GM12801 (cell line): ENCODE results near the gene TBC1D2B.

Experiments used
- TF ChIP-seq, protein P1 (sequence below): IDR thresholded peaks from one replicate; pipeline ENCODE4 v1.5.1; 2011; ENCODE audit warnings: control low read depth; ENCODE audit not compliant: insufficient read length; ENCODE audit errors: extremely low read depth

Gene TBC1D2B

GRCh38 chr15:77983708-77984445 is 93.6 kb downstream of the TBC1D2B start:
- TF ChIP-seq, protein P1, sequence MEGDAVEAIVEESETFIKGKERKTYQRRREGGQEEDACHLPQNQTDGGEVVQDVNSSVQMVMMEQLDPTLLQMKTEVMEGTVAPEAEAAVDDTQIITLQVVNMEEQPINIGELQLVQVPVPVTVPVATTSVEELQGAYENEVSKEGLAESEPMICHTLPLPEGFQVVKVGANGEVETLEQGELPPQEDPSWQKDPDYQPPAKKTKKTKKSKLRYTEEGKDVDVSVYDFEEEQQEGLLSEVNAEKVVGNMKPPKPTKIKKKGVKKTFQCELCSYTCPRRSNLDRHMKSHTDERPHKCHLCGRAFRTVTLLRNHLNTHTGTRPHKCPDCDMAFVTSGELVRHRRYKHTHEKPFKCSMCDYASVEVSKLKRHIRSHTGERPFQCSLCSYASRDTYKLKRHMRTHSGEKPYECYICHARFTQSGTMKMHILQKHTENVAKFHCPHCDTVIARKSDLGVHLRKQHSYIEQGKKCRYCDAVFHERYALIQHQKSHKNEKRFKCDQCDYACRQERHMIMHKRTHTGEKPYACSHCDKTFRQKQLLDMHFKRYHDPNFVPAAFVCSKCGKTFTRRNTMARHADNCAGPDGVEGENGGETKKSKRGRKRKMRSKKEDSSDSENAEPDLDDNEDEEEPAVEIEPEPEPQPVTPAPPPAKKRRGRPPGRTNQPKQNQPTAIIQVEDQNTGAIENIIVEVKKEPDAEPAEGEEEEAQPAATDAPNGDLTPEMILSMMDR, result no peak

DNA sequence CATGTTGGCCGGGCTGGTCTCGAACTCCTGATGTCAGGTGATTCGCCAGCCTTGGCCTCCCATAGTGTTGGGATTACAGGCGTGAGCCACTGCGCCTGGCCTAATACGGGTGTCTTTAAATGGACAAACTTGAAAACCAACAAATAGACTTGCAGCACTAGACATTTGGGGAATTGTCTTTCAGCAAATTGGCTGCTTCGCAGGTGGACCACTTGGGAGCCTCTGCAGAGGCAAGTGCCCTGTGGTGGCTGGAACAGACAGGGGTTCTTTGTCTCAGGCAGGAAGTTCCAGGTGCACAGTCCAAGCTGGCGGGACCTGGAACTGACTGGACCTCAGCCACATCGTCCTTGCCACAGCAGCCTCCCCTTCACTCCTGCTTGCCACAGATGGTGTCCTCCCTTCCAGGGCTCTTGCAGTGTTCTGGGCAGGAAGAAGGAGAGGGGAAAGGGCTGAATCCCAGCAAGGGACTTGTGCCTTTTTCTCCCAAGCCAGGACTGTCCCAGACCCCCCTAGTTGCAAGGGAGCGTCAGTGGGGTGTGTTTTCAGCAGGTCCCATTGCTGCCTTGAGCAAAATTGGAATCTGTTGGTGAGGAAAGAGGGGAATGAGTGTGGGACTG is 94.3 kb downstream of the TBC1D2B start:
- TF ChIP-seq, protein P1, result no peak

- TF ChIP-seq, protein P1, result no peak
Measured at GRCh38 chr15:77982127-77982490, 95.4 kb downstream of the TBC1D2B start.

GRCh38 chr15:77981281-77982126 is 96.0 kb downstream of the TBC1D2B start:
- TF ChIP-seq, protein P1, result no peak

GRCh38 chr15:77980098-77980497 is 97.4 kb downstream of the TBC1D2B start:
- TF ChIP-seq, protein P1, result no peak

DNA sequence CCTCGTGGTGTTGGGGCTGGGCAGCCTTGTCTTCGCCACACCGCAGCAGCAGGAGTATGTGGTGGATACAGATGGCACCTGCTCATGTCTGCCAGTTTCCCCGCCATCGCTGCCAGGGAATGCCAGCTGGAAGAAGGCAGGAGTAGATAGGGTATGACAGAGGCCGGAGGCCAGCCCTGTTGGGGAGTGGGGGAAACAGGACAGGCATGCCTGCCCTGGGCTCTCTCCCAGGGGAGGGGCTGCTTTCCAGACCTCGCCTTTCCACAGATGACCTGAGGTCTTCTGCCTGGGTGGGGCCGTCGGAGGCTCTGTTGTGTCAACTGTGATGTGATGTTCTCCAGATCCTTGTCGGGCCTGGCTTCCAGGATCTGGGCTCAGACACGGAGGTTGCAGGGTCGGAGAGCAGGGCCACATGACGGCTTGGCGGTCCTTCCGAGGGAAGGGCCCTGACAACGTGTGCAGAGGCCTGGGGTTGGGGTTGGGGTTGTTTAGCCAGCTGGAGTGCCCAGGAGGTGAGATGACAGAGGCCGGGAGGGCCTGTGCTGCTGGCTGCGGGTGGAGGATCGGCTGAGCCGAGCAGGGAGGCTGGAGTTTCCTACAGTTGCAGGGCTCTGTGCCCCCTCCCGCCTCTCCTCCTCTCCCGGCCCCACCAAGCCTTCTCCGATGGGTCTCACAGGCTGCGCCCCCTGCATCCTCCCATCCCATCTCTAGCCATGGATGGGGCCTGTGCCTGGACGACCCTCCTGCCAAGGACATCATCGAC is 102.0 kb downstream of the TBC1D2B start:
- TF ChIP-seq, protein P1, result no peak
